Measurements from ENCODE around the gene CDKAL1. TPM values are rescaled to one million over a fixed set of nuclear protein-coding genes. Genes with fewer than 3 reads are reported as not detected.

CDKAL1 gene
- total RNA-seq, 4 donors from 2014 or later, result 13.5 to 21.2 (median 17.3) TPM

DNA sequence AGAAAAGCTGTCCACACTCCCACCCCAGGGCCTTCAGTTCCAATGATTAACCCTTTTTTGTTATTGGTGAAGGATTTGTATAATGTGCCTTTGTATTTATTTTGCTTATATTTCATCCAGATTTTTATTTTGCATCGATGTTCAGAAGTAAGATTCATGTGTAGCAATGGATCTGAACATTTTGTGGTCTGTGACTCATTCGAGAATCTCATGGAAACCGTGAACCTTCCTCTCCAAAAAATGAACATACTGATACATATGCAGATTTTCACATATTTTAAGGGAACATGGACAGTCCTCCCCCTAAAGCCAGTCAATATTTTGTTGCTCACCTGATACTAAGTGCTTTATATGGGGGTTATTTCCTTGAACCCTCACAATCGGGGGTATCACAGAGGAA lies 637.5 kb downstream of the CDKAL1 start:
- no peaks in the 10 kb centered on the region for H3K4me1 ChIP-seq
- H3K27ac ChIP-seq, result no peak overlapping the region
- H3K9me3 ChIP-seq, result no peaks in the 10 kb centered on the region
- no peaks in the 10 kb centered on the region for H3K36me3 ChIP-seq
- no peak for DNase-seq (ENCODE audit: low spot score in 2 of 2)
- TF ChIP-seq POLR2A (IDR thresholded peaks at IDR 0.05), result no peak
- no peak for TF ChIP-seq EP300 (IDR thresholded peaks at IDR 0.05)
- TF ChIP-seq, protein P1, sequence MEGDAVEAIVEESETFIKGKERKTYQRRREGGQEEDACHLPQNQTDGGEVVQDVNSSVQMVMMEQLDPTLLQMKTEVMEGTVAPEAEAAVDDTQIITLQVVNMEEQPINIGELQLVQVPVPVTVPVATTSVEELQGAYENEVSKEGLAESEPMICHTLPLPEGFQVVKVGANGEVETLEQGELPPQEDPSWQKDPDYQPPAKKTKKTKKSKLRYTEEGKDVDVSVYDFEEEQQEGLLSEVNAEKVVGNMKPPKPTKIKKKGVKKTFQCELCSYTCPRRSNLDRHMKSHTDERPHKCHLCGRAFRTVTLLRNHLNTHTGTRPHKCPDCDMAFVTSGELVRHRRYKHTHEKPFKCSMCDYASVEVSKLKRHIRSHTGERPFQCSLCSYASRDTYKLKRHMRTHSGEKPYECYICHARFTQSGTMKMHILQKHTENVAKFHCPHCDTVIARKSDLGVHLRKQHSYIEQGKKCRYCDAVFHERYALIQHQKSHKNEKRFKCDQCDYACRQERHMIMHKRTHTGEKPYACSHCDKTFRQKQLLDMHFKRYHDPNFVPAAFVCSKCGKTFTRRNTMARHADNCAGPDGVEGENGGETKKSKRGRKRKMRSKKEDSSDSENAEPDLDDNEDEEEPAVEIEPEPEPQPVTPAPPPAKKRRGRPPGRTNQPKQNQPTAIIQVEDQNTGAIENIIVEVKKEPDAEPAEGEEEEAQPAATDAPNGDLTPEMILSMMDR (IDR thresholded peaks at IDR 0.05), result no peak
- WGBS, 2 donors, result 91 to 94% methylated on average over 4 of the region's 4 CpGs
- H3K4me3 ChIP-seq, result no peak overlapping the region
- H3K27me3 ChIP-seq, result no peaks in the 10 kb centered on the region

DNA sequence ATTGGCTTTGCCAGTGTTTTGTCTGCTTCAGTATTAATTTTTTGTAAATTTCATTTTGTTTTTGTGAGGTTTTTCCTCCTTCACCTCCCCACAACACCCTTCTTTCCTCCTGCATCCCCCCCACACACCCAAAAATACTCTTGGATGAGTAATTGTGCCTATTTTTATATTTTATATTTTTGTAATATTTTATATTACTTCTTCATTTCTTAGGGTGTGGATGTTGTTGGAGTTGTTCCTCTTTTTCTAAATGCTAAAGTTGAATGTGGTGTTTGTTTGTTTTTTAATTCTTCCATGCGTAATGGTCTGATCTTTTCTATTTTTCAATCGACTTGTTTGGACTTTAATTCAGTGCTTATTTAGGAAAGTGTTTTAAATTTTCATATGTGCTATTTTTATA lies 638.8 kb downstream of the CDKAL1 start:
- H3K9me3 ChIP-seq, result no peaks in the 10 kb centered on the region
- no peaks in the 10 kb centered on the region for H3K36me3 ChIP-seq
- DNase-seq (ENCODE audit: low spot score in 2 of 2), result no peak
- TF ChIP-seq, protein P1 (IDR thresholded peaks at IDR 0.05), result no peak
- TF ChIP-seq EP300 (IDR thresholded peaks at IDR 0.05), result no peak
- no peak for TF ChIP-seq POLR2A (IDR thresholded peaks at IDR 0.05)
- WGBS, 2 donors, result 83 to 94% methylated on average over 2 of the region's 2 CpGs
- H3K27me3 ChIP-seq, result no peaks in the 10 kb centered on the region
- H3K27ac ChIP-seq, result no peak overlapping the region
- no peaks in the 10 kb centered on the region for H3K4me1 ChIP-seq
- H3K4me3 ChIP-seq, result no peak overlapping the region

DNA sequence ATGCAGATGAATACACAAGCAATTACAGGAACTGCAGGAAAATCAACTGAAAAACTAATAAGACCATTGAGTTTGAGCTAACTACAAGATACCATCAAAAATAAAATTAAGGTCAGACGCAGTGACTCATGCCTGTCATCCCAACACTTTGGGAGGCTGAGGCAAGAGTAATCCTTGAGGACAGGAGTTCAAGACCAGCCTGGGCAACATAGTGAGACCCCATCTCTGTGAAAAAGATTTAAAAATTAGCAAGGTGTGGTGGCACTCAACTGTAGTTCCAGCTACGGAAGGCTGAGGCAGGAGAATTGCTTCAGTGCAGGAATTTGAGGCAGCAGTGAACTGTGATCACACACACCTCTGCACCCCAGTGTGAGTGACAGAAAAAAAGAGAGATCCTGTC lies 639.4 kb downstream of the CDKAL1 start:
- TF ChIP-seq POLR2A (IDR thresholded peaks at IDR 0.05) (no peak), EP300 (IDR thresholded peaks at IDR 0.05) (no peak)
- TF ChIP-seq, protein P1 (IDR thresholded peaks at IDR 0.05), result no peak
- WGBS, 2 donors, result 90 to 95% methylated on average over 2 of the region's 2 CpGs
- DNase-seq (ENCODE audit: low spot score in 2 of 2), result no peak
- H3K4me3 ChIP-seq, result no peak overlapping the region
- H3K36me3 ChIP-seq, result no peaks in the 10 kb centered on the region
- H3K4me1 ChIP-seq, result no peaks in the 10 kb centered on the region
- H3K9me3 ChIP-seq, result no peaks in the 10 kb centered on the region
- H3K27me3 ChIP-seq, result no peaks in the 10 kb centered on the region
- H3K27ac ChIP-seq, result no peak overlapping the region

DNA sequence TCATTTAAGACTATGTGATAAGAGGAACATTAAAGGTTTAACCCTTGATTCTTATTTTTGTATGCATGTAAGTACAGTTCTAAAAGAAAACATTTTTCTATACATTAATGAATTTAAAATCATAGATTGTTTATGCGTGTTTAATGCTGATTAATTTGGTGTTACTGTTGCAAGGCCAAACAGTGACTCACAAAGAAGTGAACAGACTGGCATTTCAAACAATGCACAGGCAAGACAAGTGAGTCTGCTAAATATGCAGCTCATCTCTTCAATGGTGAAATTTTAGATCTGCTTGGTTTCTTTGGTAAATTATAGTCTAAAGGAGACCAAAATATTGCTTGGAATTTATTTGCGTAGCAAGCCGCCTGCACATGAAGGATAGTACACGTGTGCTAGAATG lies 641.9 kb downstream of the CDKAL1 start:
- 97% methylated on average over 4 of the region's 4 CpGs for WGBS, 2 donors
- DNase-seq (ENCODE audit: low spot score in 2 of 2), result no peak
- TF ChIP-seq, protein P1 (IDR thresholded peaks at IDR 0.05), result no peak
- no peak for TF ChIP-seq EP300 (IDR thresholded peaks at IDR 0.05)

DNA sequence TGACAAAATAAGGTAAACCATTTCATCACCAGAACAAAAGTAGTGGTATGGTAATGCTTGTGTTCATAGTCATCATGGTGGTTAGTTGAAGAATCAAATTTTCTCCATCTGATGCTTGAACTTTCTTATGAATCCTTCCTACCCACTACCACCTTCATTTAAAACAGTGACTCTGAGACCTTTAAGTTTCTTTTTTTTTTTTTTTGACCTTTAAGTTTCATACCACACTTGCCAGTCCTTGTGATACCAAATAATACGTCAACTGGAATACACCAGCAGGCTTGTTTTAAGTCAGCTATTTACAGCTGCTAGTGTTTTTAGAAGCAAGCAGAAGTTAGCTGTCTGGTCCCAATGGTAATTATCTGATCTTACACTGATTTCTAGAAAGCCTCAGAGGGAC lies 645.9 kb downstream of the CDKAL1 start:
- H3K27ac ChIP-seq, result no peak overlapping the region
- WGBS, 2 donors, result 84 to 85% methylated on average over 1 of the region's 1 CpG
- DNase-seq (ENCODE audit: low spot score in 2 of 2), result no peak
- H3K27me3 ChIP-seq, result no peaks in the 10 kb centered on the region
- no peak overlapping the region for H3K4me3 ChIP-seq
- peaks cover 0 to 11% (median 0%) of the 10 kb centered on the region in 3 donors for H3K36me3 ChIP-seq
- TF ChIP-seq EP300 (IDR thresholded peaks at IDR 0.05), result no peak
- TF ChIP-seq POLR2A (IDR thresholded peaks at IDR 0.05), result no peak
- TF ChIP-seq, protein P1 (IDR thresholded peaks at IDR 0.05), result no peak
- no peaks in the 10 kb centered on the region for H3K4me1 ChIP-seq
- H3K9me3 ChIP-seq, result peaks cover 0 to 6% (median 3%) of the 10 kb centered on the region in 4 donors

More for the DNA sequence above, 641.9 kb downstream of the CDKAL1 start:
- H3K36me3 ChIP-seq, result peaks cover 0 to 9% (median 0%) of the 10 kb centered on the region in 3 donors
- H3K27me3 ChIP-seq, result no peaks in the 10 kb centered on the region
- no peaks in the 10 kb centered on the region for H3K4me1 ChIP-seq
- no peak overlapping the region for H3K4me3 ChIP-seq
- H3K27ac ChIP-seq, result no peak overlapping the region
- H3K9me3 ChIP-seq, result peaks cover 0 to 6% (median 2%) of the 10 kb centered on the region in 4 donors

Measured in tibial nerve (tissue), 4 donors.